SU-DHL-6 (cell line): Measurements from ENCODE around the gene ITFG2.

ENCODE experiments used
- CTCF ChIP-seq: fragments of 200-600 bp; sonication (generic); IDR thresholded peaks from one replicate; pipeline ENCODE4 v1.5.1; 2017; ENCODE audit warnings: antibody characterized with exemption, mild to moderate bottlenecking, low read length, moderate library complexity; ENCODE audit not compliant: insufficient read depth, poor library complexity, severe bottlenecking
- EZH2phosphoT487 ChIP-seq: fragments of 200-600 bp; sonication (generic), shearing (Covaris generic); conservative IDR thresholded peaks from 2 replicates; pipeline ENCODE4 v1.6.1; 2018; ENCODE audit warnings: mild to moderate bottlenecking, antibody characterized with exemption, low read length, moderate library complexity, mixed read lengths

- no peak for TF ChIP-seq CTCF
- no peak for TF ChIP-seq EZH2phosphoT487
Observed at GRCh38 chr12:2804393-2805142, 7.9 kb upstream of the ITFG2 start.
